Left kidney (tissue), 2 donors: ENCODE results near the gene BORCS6. TPM values are rescaled to one million over a fixed set of nuclear protein-coding genes. Genes with fewer than 3 reads are reported as not detected.

Experiments
- DNase-seq: peaks from one replicate; pipeline ENCODE4 v3.0.0-alpha.2; 2013
- polyA plus RNA-seq: library from polyadenylated mRNA; unstranded; fragments of 120-200 nt; gene quantifications from one replicate; pipeline ENCODE4 v1.2.1, GENCODE V29; 2013; ENCODE audit not compliant: insufficient read length

The BORCS6 gene
- polyA plus RNA-seq, 1 donor = 2.8 TPM

DNA sequence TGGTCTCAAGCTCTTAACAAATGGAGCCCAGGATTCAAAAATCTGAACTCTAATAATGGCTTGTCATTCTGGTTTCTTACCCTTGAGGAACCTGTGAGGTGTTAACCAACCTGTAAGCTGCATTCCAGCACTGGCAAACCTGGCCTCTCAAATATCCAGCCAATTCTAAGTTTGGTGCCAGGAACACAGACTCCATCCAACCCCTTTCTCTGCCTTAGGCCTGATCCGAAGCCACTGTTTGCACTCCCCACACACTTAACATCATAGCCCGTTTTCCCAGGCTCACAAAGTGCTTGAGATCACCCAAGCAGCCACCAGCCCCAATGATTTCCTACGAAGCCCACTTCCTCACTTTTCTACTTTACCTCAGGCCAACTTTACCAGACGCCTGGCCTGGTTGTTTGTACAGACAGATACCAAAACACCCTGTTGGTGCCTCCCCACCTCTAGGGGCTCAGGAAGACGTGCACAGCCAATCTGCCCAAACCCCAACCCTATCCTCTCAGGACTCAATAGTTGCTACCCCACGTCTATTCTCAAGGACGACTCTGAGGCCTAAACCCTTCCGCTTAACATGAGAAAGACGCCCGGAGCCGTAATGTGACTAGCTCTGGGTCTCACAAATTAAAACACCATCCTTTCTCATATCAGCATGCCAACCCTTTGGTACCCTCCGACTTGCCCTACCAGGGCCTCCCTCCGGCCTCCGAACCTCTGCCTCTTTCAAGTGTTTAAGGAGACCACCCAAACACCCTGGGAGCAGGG, 34.6 kb downstream of the BORCS6 start:
- DNase-seq = no peak

DNA sequence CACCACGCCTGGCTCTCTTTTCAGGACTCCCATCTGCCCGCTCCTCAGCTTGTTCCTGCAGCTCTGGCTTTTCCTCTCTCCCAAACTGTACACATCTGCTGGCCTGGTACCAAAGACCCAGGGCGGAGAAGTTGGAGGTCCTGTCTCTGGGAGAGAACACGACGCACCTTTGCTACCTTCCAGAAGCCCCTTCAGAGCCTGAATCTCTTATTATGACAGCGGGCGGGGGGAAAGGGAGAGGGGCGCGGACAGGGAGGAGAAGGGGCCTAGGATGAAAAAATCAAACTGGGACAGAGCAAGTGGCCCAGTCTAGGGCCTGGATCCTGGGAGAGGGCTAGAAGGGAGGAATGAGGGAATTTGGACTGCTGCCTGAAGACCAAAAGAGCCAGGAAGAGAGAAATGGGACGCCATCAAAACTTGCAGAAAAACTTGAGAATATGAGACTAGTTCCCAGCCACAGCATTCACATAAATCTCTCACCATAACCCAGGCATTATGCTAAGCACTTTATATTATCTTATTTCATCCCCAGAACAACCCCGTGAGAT, 35.3 kb downstream of the BORCS6 start:
- no peak for DNase-seq

GRCh38 chr17:8153957-8154607, 35.9 kb downstream of the BORCS6 start:
- DNase-seq = peak; percentile 96

- DNase-seq = no peak
Measured at GRCh38 chr17:8153525-8153956, 36.4 kb downstream of the BORCS6 start.

DNA sequence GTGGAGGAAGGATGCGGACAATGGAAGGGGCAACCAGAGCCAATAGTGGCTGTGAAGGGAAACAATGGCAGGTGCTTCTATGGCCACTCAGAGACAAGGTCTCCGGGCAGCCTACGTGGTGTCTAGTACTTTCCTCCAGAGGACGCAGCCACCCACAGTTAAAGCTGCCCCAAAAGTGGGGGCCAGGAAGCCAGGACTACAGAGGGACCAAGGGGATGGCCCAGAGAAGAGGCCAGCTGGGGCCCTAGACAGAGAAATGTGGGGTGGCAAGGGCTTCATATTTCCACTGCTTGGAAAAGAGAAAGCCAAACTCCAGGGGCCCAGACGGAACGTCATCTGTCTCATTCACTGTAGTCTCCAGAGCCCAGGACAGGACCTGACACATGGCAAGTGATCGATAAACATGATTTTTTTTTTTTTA, 36.9 kb downstream of the BORCS6 start:
- DNase-seq = no peak

- DNase-seq = peak; percentile 92
Measured at GRCh38 chr17:8152112-8152775, 37.7 kb downstream of the BORCS6 start, which contains the start of gene PER1. PER1 (minus strand) TSS chr17:8152404; CDS start chr17:8150706, 1,698 bp downstream.

DNA sequence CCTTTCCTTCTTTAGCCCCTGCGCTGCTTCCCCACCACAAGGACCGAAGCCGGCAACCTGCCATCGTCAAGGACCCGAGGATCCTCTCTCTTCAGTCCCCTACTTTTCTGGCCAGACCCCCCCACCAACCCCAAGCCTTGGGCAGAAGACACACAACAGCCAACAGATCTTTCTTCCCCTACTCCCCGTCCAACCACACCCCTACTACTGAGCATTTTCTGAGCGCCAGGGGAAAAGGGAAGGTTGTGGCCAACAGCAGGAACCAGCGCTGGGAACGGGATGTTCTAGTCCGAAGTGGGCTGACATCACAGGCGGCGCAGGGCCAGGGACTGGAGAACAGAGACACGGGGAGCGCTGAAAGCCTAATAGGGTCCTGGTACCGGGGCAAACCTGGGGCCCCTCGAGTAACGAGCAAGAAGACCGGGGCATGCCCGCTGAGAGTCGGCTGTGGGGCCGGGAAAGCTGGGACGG, 38.3 kb downstream of the BORCS6 start:
- no peak for DNase-seq

- DNase-seq = peak; percentile 92
Measured at GRCh38 chr17:8151120-8151640, 38.8 kb downstream of the BORCS6 start.

DNA sequence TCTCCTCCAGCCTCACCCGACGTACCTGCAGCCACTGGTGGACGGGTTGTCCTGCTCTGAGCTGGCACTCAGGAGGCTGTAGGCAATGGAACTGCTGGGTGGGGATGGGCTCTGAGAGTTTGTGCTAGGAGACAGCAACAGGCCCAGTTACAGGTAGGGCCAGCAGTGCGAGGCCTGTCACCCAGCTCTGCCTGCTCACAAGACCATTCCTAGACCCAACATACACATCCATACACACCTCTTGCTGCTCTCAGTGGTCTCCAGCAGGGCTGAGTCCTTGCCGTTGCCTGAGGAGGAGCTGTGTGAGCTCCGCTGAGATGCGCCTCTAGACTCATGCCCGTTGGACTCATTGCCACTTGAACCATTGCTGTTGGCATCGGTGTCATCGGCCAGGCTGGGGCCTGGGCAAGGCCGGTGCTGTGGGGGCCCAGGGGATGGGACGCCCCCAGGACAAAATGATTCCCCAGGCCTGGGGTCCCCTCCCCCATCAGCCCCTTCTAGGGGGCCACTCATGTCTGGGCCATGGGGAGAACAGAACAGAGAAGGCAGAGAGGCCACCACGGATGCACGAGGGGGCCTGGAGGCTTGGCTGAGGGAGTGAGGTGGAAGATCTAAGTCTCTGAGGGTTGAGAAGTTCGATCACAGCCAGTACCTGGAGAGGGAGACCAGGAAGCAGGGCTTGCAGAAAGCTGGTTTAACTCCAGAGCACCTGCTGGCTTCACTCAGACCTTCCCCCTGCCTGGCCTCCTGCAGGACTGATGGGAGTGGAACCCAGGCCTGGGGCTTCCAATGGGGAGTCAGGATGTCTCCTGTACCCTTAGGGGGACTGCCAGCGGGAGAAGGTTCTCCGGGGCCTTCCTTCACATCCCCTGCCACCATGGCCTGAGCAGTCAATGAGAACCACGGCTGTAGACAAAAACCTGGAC, 39.5 kb downstream of the BORCS6 start:
- DNase-seq = no peak

DNA sequence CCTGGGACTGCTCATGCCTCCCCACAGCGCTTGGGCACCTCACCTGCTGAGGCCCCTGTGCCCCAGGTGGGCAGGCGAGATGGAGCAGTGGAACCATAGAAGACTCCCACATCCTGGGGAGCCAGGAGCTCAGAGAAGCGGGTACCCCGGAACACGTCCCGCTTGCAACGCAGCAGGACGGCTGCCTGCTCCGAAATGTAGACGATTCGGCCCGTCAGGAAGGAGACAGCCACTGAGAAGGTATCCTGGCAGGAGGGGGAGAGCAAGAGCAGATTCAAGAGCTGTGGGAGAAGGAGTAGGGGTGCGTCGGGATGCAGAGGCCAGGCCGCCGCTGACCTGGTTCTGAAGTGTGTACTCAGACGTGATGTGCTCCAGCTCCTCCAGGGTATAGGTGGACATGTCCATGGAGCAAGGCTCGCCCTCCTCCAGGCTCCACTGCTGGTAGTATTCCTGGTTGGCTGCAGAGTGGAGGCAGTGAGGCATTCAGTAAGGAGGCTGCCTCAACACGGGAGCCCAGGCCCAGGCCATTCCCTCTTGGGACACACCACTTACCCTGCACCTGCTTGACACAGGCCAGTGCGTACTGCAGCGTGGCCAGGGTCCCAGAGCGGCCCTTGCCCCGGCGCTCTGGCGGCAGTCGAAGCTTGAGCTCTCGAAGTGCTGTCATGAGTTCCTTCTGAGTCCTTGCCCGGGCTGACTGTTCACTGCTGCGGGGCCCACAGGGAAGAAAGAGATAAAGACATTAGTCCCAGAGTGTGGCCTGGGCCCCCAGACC, 40.4 kb downstream of the BORCS6 start:
- DNase-seq = no peak

DNA sequence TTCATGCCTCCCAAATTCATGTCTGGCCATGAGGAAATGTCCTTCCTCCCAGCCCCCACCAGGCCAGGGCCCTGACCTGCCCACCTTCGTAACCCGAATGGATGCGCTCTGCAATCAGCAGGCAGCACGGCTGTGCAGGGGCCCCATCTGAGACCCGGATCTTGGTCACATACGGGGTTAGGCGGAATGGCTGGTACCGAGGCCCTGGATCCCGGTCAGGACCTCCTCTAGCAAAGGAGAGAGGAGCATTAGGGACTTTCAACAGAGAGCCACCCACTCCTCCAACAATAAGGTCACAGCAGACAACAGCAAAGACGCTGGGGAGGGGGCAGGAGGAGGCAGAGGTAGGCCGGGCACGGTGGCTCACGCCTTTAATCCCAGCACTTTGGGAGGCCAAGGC, 41.4 kb downstream of the BORCS6 start:
- DNase-seq = no peak

GRCh38 chr17:8147805-8148404, 42.1 kb downstream of the BORCS6 start:
- no peak for DNase-seq

DNA sequence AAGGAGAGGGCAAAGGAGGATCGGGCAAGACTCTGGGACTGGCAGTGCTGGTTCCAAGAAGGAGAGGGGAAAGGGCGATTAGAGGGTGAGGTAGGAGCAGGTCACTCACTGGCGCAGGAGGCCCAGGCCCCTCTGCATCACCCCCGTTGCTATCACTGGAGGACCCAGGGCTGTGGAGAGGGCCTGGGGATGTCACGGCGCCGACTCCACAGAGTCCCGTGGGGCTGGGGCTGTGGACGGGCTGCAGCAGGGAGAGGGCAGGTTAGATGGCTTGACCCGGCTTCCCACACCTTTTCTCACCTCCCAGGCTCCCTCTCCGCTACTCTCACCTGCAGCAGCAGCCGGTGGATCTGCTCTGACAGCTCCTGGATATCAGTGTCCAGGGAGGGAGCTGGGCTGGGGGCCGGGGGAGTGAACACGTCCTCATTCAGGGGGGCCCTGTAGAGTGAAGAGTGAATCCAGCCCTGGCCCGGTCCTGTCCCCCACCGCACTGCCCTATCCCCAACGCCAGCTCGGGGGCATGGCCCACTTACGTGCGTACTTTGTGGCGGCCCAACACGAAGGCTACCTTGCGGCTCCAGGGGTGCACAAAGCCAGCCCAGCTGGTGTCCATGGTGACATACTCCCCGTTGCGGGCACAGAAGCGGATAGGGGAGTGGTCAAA, 42.7 kb downstream of the BORCS6 start:
- no peak for DNase-seq

GRCh38 chr17:8146381-8147140, 43.4 kb downstream of the BORCS6 start:
- no peak for DNase-seq

DNA sequence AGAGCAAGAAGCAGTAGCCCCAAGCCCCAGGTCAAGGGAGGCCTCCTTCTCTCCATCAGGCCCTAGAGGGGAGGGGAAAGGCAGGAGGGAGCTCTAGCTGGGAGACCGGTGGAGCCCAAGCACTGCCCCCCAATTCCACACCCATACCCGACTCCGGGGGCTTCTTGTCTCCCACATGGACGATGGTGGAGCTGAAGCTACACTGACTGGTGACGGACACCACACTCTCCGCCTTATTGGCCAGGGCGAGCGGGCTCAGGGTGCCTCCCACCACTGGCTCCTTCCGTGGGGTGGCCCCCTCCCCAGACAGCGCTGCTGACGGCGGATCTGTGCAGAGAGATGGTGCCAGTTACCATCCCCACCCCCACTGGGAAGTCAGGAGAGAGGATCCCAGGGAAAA, 44.2 kb downstream of the BORCS6 start:
- DNase-seq = no peak

DNA sequence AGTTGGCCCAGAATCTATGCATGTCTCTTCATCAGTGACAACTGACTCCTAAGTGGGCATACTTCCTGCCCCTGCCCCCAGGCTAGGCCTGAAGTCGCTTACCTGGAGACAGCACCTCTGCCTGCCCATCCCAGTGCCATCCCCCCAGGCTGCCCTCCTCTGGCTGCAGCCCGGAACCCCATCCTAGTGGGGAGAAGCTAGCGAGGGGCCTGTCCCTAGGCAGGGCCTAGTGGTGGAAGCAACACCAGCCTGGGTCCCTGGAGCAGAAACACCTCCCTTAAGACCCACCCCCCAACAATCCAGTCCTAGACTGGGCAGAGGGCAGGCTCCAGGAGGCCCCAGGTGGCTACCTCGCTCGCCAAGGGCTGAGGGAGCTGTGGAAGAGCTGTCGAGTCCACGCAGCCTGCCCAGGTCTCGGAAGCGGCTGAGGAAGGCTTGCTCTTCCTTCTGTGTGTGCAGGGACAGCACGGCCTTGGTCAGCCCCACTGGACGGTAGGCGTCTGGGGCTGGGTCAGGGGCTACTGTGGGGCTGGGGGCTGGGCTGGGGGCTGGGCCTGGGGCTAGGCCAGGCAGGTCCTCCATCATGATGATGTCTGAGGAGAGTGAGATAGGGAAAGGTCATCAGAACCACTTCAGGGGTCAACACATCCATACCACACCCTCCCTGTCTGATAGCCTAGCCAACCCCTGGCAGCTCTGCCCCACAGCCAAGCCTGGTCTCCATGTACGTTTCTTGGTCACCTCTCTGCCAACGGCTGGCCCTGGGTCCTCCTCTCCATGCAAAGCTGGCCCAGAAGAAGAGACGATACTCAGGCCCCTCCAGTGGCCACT, 45.4 kb downstream of the BORCS6 start:
- DNase-seq = no peak

DNA sequence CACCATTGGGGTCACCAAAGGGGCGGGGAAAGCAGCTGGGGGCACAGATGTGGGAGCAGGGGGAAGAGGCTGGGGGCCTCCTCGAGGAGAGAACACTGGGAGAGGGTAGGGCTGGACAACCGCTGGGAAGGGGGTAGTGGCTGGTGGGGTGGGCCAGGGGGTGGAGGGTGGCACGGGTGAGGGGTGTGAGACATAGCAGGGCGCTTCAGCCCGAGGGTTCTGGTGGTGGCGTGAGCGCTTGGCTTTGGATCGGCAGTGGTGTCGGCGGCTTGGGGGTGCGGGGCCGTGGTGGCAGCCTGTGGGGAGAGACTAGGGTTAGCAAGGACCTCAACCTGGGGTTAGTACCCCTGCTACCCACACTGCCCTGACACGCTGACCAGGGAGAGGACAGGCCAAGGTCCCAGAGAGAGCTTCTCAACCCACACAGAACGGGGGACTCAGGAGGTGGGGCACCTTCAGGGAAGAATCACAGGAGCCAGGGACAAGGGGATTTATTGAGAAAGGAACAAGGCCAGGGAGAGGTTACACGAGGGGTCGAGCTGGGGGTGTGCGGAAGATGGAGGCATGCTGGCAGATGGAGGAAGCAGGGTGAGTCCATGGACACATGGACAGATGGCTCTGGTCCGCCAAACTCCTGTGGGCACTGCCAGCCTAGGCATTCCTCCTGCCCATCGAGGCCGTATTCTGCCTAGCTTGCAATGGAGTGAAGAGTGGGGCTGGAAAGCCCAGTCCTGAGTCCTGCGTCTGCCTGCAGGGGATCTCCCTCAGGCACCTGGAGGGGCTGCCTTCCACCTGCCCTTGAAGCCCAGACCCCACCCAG, 46.2 kb downstream of the BORCS6 start:
- DNase-seq = no peak
